ENCODE data around the gene IL20RA.
"Not testable (repeated sequence)": the region's sequence is repeated elsewhere in the genome, so short reads cannot be mapped to it uniquely, and the experiment has no call there.

The IL20RA gene

GRCh38 chr6:137044366-137045221 lies at the start of gene IL20RA:
Gene IL20RA (minus strand): TSS chr6:137044965. CDS start chr6:137044728, 237 bp downstream.
- no peak for DNase-seq (ENCODE audit: low read depth in 1 of 2, low spot score in 1 of 2)

GRCh38 chr6:137093183-137094069 lies 48.7 kb upstream of the IL20RA start:
- no peak for DNase-seq (ENCODE audit: low read depth in 1 of 2, low spot score in 1 of 2)

- no peak for DNase-seq (ENCODE audit: low read depth in 1 of 2, low spot score in 1 of 2)
Measured at GRCh38 chr6:137092018-137092417, 47.3 kb upstream of the IL20RA start.

GRCh38 chr6:137089305-137089704 lies 44.5 kb upstream of the IL20RA start:
- no peak for DNase-seq (ENCODE audit: low read depth in 1 of 2, low spot score in 1 of 2)

- no peak for DNase-seq (ENCODE audit: low read depth in 1 of 2, low spot score in 1 of 2)
Measured at GRCh38 chr6:137087902-137088301, 43.1 kb upstream of the IL20RA start.

GRCh38 chr6:137086031-137086430 lies 41.3 kb upstream of the IL20RA start:
- DNase-seq (ENCODE audit: low read depth in 1 of 2, low spot score in 1 of 2), result no peak

- no peak for DNase-seq (ENCODE audit: low read depth in 1 of 2, low spot score in 1 of 2)
Measured at GRCh38 chr6:137084865-137085617, 40.3 kb upstream of the IL20RA start.

- DNase-seq (ENCODE audit: low read depth in 1 of 2, low spot score in 1 of 2), result no peak
Measured at GRCh38 chr6:137084090-137084489, 39.3 kb upstream of the IL20RA start.

GRCh38 chr6:137081997-137082396 lies 37.2 kb upstream of the IL20RA start:
- DNase-seq (ENCODE audit: low read depth in 1 of 2, low spot score in 1 of 2), result no peak

GRCh38 chr6:137080711-137081110 lies 35.9 kb upstream of the IL20RA start:
- DNase-seq (ENCODE audit: low read depth in 1 of 2, low spot score in 1 of 2), result no peak

GRCh38 chr6:137076277-137077068 lies 31.7 kb upstream of the IL20RA start:
- peak in 1 of 2 donors; percentile 13 for DNase-seq (ENCODE audit: low read depth in 1 of 2, low spot score in 1 of 2)

- not testable (repeated sequence) for DNase-seq (ENCODE audit: low read depth in 1 of 2, low spot score in 1 of 2)
Measured at GRCh38 chr6:137075790-137076189, 31.0 kb upstream of the IL20RA start.

- DNase-seq (ENCODE audit: low read depth in 1 of 2, low spot score in 1 of 2), result no peak
Measured at GRCh38 chr6:137070303-137070702, 25.5 kb upstream of the IL20RA start.

GRCh38 chr6:137067399-137067798 lies 22.6 kb upstream of the IL20RA start:
- no peak for DNase-seq (ENCODE audit: low read depth in 1 of 2, low spot score in 1 of 2)

GRCh38 chr6:137058037-137058436 lies 13.3 kb upstream of the IL20RA start:
- no peak for DNase-seq (ENCODE audit: low read depth in 1 of 2, low spot score in 1 of 2)

- DNase-seq (ENCODE audit: low read depth in 1 of 2, low spot score in 1 of 2), result no peak
Measured at GRCh38 chr6:137056121-137056880, 11.5 kb upstream of the IL20RA start.

GRCh38 chr6:137051790-137052472 lies 7.2 kb upstream of the IL20RA start:
- DNase-seq (ENCODE audit: low read depth in 1 of 2, low spot score in 1 of 2), result no peak

- no peak for DNase-seq (ENCODE audit: low read depth in 1 of 2, low spot score in 1 of 2)
Measured at GRCh38 chr6:137049095-137049494, 4.3 kb upstream of the IL20RA start.

- DNase-seq (ENCODE audit: low read depth in 1 of 2, low spot score in 1 of 2), result no peak
Measured at GRCh38 chr6:137046871-137047412, 2.2 kb upstream of the IL20RA start.
